Activated CD4-positive, CD25-positive, alpha-beta regulatory T cell treated with anti-CD3 and anti-CD28 coated beads, Interleukin-2, amount 50 U/mL, for 16 hours (primary cell): ENCODE data around the gene SMG9.

Source experiments
- DNase-seq: peaks from one replicate; pipeline ENCODE4 v3.0.0-alpha.2; 2020; ENCODE audit warnings: low read depth, low spot score

Gene SMG9

GRCh38 chr19:43724896-43725295 lies 29.9 kb downstream of the SMG9 start:
- no peak for DNase-seq

- DNase-seq, result no peak
These were observed 31.2 kb downstream of the SMG9 start for GRCh38 chr19:43723588-43723987.

- no peak for DNase-seq
These were observed 33.2 kb downstream of the SMG9 start for GRCh38 chr19:43721469-43722048.

- no peak for DNase-seq
These were observed 33.8 kb downstream of the SMG9 start for GRCh38 chr19:43720936-43721335.

- no peak for DNase-seq
These were observed 34.8 kb downstream of the SMG9 start for GRCh38 chr19:43719918-43720317.

GRCh38 chr19:43719378-43719868 lies 35.3 kb downstream of the SMG9 start:
- DNase-seq, result no peak

GRCh38 chr19:43718627-43719377 lies 36.0 kb downstream of the SMG9 start:
- no peak for DNase-seq

- DNase-seq, result no peak
These were observed 39.0 kb downstream of the SMG9 start, which contains the start of gene IRGC for GRCh38 chr19:43715776-43716175. Gene IRGC (plus strand): TSS chr19:43716076. CDS start chr19:43718559, 2,483 bp downstream.

GRCh38 chr19:43713208-43713607 lies 41.6 kb downstream of the SMG9 start:
- DNase-seq, result no peak

GRCh38 chr19:43711751-43712355 lies 42.9 kb downstream of the SMG9 start:
- no peak for DNase-seq

GRCh38 chr19:43708716-43709115 lies 46.0 kb downstream of the SMG9 start:
- DNase-seq, result no peak

- DNase-seq, result no peak
These were observed 47.5 kb downstream of the SMG9 start for GRCh38 chr19:43707158-43707712.

- DNase-seq, result no peak
These were observed 49.0 kb downstream of the SMG9 start for GRCh38 chr19:43705729-43706128.

- no peak for DNase-seq
These were observed 50.6 kb downstream of the SMG9 start for GRCh38 chr19:43704002-43704705.

GRCh38 chr19:43700395-43701000 lies 54.3 kb downstream of the SMG9 start:
- no peak for DNase-seq

- DNase-seq, result no peak
These were observed 55.0 kb downstream of the SMG9 start for GRCh38 chr19:43699506-43700394.

- no peak for DNase-seq
These were observed 57.5 kb downstream of the SMG9 start for GRCh38 chr19:43697295-43697694.

- no peak for DNase-seq
These were observed 58.6 kb downstream of the SMG9 start for GRCh38 chr19:43695985-43696704.

- DNase-seq, result no peak
These were observed 60.2 kb downstream of the SMG9 start for GRCh38 chr19:43694553-43694952.

- DNase-seq, result no peak
These were observed 61.9 kb downstream of the SMG9 start for GRCh38 chr19:43692877-43693276.
